HG02678 (cell line): ENCODE measurements around the gene TSSK2.
"Not testable (repeated sequence)": the region's sequence is repeated elsewhere in the genome, so short reads cannot be mapped to it uniquely, and the experiment has no call there.

Experiments
- ATAC-seq: cut with Tn5 transposase; IDR thresholded peaks from one replicate; pipeline ENCODE4 v1.9.1; 2021; ENCODE audit warnings: mild to moderate bottlenecking, moderate library complexity; ENCODE audit not compliant: unreplicated experiment

TSSK2 gene

GRCh38 chr22:19138217-19139000 lies 7.3 kb downstream of the TSSK2 start:
- no peak for ATAC-seq

- ATAC-seq, result no peak
Measured at GRCh38 chr22:19139001-19139356, 7.9 kb downstream of the TSSK2 start.

- no peak for ATAC-seq
Measured at GRCh38 chr22:19139974-19140373, 8.9 kb downstream of the TSSK2 start.

GRCh38 chr22:19142394-19142793 lies 11.3 kb downstream of the TSSK2 start:
- ATAC-seq, result no peak

- no peak for ATAC-seq
Measured at GRCh38 chr22:19143212-19143611, 12.1 kb downstream of the TSSK2 start.

GRCh38 chr22:19143967-19144400 lies 12.9 kb downstream of the TSSK2 start:
- no peak for ATAC-seq

- no peak for ATAC-seq
Measured at GRCh38 chr22:19146215-19146968, 15.3 kb downstream of the TSSK2 start.

GRCh38 chr22:19147195-19147780 lies 16.2 kb downstream of the TSSK2 start:
- no peak for ATAC-seq

- ATAC-seq, result no peak
Measured at GRCh38 chr22:19148417-19149046, 17.4 kb downstream of the TSSK2 start.

- ATAC-seq, result no peak
Measured at GRCh38 chr22:19149047-19149883, 18.2 kb downstream of the TSSK2 start.

- ATAC-seq, result no peak
Measured at GRCh38 chr22:19149991-19150390, 18.9 kb downstream of the TSSK2 start, which contains the start of gene GSC2. GSC2 (minus strand) TSS chr22:19150292; CDS start chr22:19150283, 9 bp downstream.

- ATAC-seq, result no peak
Measured at GRCh38 chr22:19150482-19151328, 19.6 kb downstream of the TSSK2 start.

GRCh38 chr22:19151329-19152191 lies 20.5 kb downstream of the TSSK2 start:
- ATAC-seq, result no peak

GRCh38 chr22:19152942-19153883 lies 22.1 kb downstream of the TSSK2 start:
- no peak for ATAC-seq

GRCh38 chr22:19156109-19156508 lies 25.0 kb downstream of the TSSK2 start:
- not testable (repeated sequence) for ATAC-seq

GRCh38 chr22:19158649-19159048 lies 27.5 kb downstream of the TSSK2 start:
- ATAC-seq, result not testable (repeated sequence)

- ATAC-seq, result no peak
Measured at GRCh38 chr22:19164425-19164824, 33.3 kb downstream of the TSSK2 start.
